ENCODE measurements around the gene CEBPA. TPM values are rescaled to one million over a fixed set of nuclear protein-coding genes. Genes with fewer than 3 reads are reported as not detected.
"Not testable (repeated sequence)": the region's sequence is repeated elsewhere in the genome, so short reads cannot be mapped to it uniquely, and the experiment has no call there.

Gene CEBPA
- polyA plus RNA-seq, 1 donor: 4.3 TPM

DNA sequence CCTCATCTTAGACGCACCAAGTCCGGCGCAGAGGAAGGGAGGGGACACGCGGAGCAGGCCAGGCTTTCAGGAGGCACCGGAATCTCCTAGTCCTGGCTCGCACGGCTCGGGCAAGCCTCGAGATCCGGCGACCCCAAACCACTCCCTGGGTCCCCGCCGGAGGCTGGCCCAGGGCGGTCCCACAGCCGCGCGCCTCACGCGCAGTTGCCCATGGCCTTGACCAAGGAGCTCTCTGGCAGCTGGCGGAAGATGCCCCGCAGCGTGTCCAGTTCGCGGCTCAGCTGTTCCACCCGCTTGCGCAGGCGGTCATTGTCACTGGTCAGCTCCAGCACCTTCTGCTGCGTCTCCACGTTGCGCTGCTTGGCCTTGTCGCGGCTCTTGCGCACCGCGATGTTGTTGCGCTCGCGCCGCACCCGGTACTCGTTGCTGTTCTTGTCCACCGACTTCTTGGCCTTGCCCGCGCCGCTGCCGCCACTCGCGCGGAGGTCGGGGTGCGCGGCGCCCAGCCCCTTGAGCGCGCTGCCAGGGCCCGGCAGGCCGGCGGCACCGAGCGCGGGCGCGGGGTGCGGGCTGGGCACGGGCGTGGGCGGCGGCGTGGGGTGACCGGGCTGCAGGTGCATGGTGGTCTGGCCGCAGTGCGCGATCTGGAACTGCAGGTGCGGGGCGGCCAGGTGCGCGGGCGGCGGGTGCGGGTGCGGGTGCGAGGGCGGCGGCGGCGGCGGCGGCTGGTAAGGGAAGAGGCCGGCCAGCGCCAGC, 1.0 kb downstream of the CEBPA start:
- no peak for DNase-seq

DNA sequence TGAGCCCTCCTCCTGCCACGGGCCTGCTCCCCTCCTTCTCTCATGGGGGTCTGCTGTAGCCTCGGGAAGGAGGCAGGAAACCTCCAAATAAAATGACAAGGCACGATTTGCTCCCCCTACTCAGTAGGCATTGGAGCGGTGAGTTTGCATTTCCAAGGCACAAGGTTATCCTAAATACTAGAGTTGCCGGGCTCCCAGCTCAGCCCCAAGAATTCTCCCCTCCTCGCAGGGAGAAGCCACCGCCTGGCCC, 1.5 kb downstream of the CEBPA start:
- no peak for DNase-seq

GRCh38 chr19:33300009-33300893, 2.1 kb downstream of the CEBPA start:
- no peak for DNase-seq

GRCh38 chr19:33299051-33299688, 3.2 kb downstream of the CEBPA start:
- DNase-seq: no peak

GRCh38 chr19:33298146-33298911, 4.0 kb downstream of the CEBPA start:
- DNase-seq: no peak

GRCh38 chr19:33297401-33298145, 4.8 kb downstream of the CEBPA start:
- no peak for DNase-seq

GRCh38 chr19:33296488-33296971, 5.8 kb downstream of the CEBPA start:
- no peak for DNase-seq

- DNase-seq: no peak
Measured at GRCh38 chr19:33295621-33296487, 6.5 kb downstream of the CEBPA start.

GRCh38 chr19:33295046-33295445, 7.3 kb downstream of the CEBPA start:
- not testable (repeated sequence) for DNase-seq

DNA sequence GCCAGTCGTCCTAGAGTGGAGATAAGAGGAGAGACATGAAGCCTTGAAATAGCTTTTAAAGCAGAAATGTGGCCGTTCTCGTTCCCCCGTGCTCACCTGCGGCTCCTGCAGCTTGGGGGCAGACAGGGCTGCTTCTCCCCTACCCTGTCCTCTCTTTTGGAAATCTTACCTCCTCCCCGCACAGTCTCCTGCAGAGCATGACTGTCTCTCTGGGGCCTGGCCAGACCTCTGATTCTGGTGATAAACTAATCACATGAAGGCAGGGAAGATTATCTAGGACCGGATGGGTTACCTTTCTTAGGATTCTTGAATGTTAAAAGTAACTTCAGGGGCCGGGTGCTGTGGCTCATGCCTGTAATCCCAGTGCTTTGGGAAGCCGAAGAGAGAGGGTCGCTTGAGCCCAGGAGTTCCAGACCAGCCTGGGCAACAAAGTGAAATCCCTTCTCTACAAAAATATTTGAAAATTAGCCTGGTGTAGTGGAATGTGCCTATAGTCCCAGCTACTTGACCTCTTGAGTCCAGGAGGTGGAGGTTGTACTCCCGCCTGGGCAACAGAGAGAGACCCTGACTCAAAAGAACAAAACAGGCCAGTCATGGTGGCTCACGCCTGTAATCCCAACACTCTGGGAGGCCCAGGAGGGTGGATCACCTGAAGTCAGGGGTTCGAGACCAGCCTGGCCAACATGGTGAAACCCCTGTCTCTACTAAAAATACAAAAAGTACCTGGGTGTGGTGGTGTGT, 8.1 kb downstream of the CEBPA start:
- no peak for DNase-seq

DNA sequence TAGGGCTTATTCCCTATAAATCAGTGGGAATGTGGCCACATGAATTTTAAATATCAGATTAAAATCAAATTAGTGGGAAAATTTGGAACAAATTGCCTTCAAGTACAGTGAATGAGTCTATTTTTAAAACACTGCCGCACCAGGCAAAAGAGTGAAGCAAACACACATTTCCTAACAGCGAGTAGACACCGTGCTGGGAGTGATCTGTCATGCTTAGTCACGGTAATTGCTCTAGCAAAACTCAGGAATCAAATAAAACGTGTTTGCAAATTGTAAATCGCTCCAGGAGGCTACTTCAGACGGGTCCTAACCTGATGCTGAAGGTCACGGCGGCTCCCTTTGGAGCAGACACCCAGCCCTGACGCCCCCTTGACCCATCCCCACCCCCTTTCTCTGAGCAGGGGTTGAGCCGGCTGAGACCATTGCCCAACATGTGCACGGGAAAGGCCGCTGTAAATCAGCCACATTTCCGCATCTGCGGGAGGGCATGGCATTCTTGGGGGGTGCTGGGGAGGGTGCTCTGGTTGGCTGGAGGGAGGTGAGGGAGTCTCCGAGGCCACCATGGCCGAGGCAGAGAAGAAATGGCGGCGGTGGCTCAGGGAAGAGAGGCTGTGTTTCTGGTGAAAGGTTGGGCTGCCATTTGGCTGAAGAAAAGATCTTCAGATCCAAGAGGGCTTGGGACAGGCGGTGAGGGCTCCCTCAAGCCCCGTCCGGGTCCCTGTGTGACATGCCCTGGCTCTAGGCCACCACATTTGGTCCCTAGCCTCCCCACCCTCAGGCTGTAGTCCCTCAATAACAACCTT, 8.9 kb downstream of the CEBPA start:
- DNase-seq: no peak

DNA sequence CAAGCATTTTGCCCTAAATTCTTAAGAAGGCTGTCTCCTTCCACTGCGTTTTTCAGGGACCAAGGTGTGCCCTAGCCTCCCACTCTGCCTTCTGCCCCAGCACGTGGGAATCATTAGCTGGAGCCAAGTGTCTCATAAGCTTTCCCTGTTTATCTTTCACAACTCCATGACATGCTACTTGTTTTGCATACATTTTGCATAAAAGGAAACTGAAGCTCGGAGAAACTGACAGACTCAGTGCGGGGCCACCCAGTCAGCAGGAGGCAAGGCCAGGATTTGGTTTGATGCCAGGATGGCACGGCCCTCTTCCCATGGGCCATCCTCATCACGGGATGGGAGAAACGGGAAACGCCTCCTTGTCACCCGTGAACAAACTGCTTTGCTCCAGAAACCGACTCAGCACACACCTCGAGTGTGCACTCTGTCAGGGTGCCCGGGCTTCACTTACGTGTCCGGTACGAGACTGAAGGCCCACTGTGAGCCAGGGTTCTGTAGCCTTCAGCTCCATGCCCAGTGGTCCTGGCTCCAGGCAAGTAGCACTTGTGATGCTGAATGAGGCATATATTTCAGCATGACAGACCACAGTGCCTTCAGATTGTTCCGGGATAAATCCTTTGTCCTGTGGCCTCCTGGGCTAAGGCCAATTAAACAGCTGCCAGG, 9.6 kb downstream of the CEBPA start:
- no peak for DNase-seq

GRCh38 chr19:33291623-33292534, 10.5 kb downstream of the CEBPA start:
- no peak for DNase-seq

DNA sequence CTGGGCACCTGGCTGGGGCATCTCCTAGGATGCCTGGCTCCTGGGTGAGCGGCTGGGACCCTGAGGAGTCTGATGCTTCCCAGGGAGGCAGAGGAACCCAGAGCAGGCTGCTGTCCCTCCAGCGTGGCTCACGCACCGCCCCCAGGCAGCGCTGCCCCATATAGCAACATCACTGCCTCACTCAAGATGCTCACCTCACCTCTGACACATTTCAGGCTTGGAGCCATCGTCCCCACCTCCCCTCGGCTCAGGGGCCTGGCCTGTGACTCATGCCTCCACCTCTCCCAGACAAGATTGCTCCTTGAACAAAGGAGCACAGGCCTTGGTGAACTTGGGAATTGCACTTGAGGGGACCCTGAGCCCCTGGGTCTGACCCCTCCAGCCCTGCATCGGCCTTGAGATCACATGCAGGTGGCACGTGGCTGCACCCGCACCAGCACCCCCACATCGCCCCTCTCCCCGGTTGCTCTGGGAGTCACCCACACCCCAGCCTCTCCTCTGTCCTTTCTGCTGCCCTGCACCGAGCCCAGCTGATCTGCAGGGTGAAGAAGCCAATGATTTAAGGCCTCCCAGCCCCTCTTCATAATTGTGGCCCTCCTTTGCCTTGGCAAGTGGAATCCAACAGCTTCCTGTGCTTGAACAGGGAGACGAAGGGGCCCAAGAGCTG, 11.2 kb downstream of the CEBPA start:
- DNase-seq: no peak

DNA sequence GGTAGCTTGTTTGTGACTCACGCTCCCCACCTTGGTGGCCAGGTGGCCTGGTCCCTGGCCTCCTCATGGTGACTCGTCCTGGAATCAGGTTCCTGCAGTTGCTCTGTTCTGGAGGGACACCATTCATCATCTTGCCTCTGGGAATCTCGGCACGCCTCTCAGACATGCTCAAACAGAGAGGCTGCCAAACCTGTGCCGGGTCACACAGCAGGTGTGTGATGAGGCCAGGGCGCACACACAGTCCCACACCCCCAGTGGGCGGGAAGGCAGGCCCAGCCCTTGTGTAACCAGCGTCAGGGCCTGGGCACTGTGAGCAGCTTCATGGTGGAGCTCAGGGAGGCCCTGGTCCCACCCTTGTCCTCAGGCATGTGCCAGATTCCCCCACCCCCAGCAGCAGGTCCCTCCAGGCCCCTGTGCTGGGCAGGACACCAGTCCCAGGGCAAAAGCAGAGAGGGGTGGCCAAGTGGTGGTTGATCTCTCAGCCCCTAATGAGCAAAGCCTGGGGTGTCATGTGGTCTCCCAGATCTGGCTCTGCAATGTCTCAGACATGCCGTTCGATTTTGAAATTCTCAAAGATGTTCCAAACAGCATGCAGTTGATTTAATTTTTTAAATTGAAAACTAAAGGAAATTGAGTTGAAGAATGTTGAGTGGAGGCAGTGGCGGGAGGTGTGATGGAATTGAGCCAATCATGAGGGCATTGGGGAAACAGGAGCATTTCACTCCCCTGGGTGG, 12.1 kb downstream of the CEBPA start:
- no peak for DNase-seq

DNA sequence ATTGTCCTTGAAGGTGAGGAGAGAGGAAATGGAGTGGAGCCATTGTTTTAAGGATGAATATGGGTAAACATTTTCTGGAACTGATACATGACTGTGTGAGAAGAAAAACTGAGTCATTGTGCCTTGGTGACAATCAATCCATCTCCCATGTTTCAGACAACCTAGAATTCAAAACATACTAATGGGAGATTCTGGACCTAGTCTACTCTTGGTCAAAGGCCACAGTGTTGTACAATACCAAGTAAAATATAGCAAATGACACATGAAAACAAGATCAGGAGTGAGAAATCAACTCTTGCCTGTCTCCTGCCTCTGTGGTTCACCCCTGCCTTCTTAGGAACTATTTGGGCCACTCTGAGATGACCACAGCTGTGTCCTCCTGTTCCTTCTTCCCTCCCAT, 13.1 kb downstream of the CEBPA start:
- no peak for DNase-seq
